IPS DF 19.7 (cell line): ENCODE data around the gene ATP1A4.

Source experiments
- DNase-seq: peaks from one replicate; pipeline ENCODE4 v3.0.0-alpha.2; 2013; ENCODE audit warnings: low read depth, low spot score

Gene ATP1A4

GRCh38 chr1:160206036-160206389 is 54.6 kb downstream of the ATP1A4 start:
- no peak for DNase-seq

GRCh38 chr1:160206421-160207117 is 55.2 kb downstream of the ATP1A4 start:
- DNase-seq = peak; percentile 57

- DNase-seq = no peak
These were observed 55.8 kb downstream of the ATP1A4 start for GRCh38 chr1:160207118-160207650.

GRCh38 chr1:160207771-160208556 is 56.6 kb downstream of the ATP1A4 start:
- no peak for DNase-seq

- no peak for DNase-seq
These were observed 57.3 kb downstream of the ATP1A4 start for GRCh38 chr1:160208557-160209320.

GRCh38 chr1:160209321-160210046 is 58.1 kb downstream of the ATP1A4 start:
- no peak for DNase-seq

GRCh38 chr1:160210561-160210960 is 59.2 kb downstream of the ATP1A4 start:
- DNase-seq = no peak

- DNase-seq = no peak
These were observed 59.8 kb downstream of the ATP1A4 start for GRCh38 chr1:160211046-160211790.

GRCh38 chr1:160214481-160215140 is 63.2 kb downstream of the ATP1A4 start:
- no peak for DNase-seq

GRCh38 chr1:160216301-160216700 is 64.9 kb downstream of the ATP1A4 start:
- DNase-seq = no peak

GRCh38 chr1:160217481-160218051 is 66.2 kb downstream of the ATP1A4 start:
- DNase-seq = no peak

GRCh38 chr1:160219062-160219929 is 67.9 kb downstream of the ATP1A4 start:
- no peak for DNase-seq

- no peak for DNase-seq
These were observed 68.9 kb downstream of the ATP1A4 start for GRCh38 chr1:160220301-160220700.

GRCh38 chr1:160221089-160221488 is 69.7 kb downstream of the ATP1A4 start:
- DNase-seq = no peak

GRCh38 chr1:160222546-160222945 is 71.1 kb downstream of the ATP1A4 start:
- no peak for DNase-seq

GRCh38 chr1:160224606-160225005 is 73.2 kb downstream of the ATP1A4 start:
- DNase-seq = no peak

GRCh38 chr1:160225345-160225744 is 73.9 kb downstream of the ATP1A4 start:
- DNase-seq = no peak

GRCh38 chr1:160226623-160227022 is 75.2 kb downstream of the ATP1A4 start:
- no peak for DNase-seq

- no peak for DNase-seq
These were observed 75.6 kb downstream of the ATP1A4 start for GRCh38 chr1:160227034-160227433.
